AG09309 (cell line): ENCODE results near the gene OPN3.
A peak's percentile ranks its signal among the peaks of the same experiment; 100 is the strongest.

Experiments
- DNase-seq: peaks from one replicate; pipeline ENCODE4 v3.0.0-alpha.2; 2010; ENCODE audit warnings: low read depth
- H3K4me3 ChIP-seq: 2 replicates; pipeline ENCODE4 v1.5.1; 2011; ENCODE audit warnings: mild to moderate bottlenecking, low read depth, low read length, moderate library complexity; ENCODE audit not compliant: control insufficient read depth
- CTCF ChIP-seq: IDR thresholded peaks from 2 replicates; pipeline ENCODE4 v1.5.1; 2011; ENCODE audit warnings: mild to moderate bottlenecking, low read depth, low read length, inconsistent platforms; ENCODE audit not compliant: insufficient read depth, control insufficient read depth; ENCODE audit errors: missing control alignments

The OPN3 gene

DNA sequence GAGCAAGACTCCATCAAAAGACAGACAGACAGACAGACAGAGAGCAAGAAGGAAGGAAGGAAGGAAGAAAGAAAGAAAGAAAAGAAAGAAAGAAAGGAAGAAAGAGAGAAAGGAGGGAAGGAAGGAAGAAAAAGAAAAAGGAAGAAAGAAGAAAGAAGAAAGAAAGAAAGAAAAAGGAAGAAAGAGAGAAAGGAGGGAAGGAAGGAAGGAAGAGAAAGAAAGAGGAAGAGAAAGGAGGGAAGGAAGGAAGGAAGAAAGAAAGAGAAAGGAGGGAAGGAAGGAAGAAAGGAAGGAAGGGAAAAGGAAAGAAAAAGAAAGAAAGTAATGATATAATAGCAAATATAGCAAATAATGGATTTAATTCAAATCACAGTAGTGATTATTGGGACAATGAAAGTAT is 32.7 kb downstream of the OPN3 start:
- H3K4me3 ChIP-seq: no peak overlapping the region
- DNase-seq: no peak
- TF ChIP-seq CTCF: no peak

GRCh38 chr1:241606544-241606943 is 33.6 kb downstream of the OPN3 start:
- TF ChIP-seq CTCF: no peak
- no peak overlapping the region for H3K4me3 ChIP-seq
- no peak for DNase-seq

- TF ChIP-seq CTCF: no peak
- DNase-seq: no peak
- no peak overlapping the region for H3K4me3 ChIP-seq
These were observed 34.9 kb downstream of the OPN3 start for GRCh38 chr1:241605146-241605805.

DNA sequence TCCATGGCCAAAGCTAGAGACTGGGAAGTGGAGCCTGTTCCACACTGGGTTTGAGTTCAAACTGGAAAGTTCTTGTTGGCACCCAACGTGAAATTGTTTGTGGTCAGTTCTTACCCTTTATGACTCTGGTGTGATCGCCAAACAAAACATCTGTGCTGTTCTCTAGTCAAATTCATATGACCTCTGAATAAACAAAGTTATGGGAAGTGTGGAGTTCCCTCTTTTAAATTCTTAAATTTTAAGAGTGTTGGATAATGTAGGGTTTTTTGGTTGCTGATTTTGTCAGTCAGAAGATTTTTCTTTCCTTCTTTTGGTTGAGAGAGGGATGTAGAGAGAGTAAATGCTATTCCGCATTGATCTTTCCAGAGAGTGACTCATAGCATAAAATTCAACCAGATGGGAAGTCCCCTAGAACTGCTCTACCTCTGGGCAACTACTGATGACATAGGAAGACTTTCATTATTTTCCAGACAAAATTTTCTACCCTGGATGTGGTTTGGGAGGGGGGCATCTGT is 36.4 kb downstream of the OPN3 start:
- TF ChIP-seq CTCF: no peak
- no peak overlapping the region for H3K4me3 ChIP-seq
- DNase-seq: peak; percentile 43

- peak; percentile 43 for DNase-seq
- H3K4me3 ChIP-seq: no peak overlapping the region
- no peak for TF ChIP-seq CTCF
These were observed 39.7 kb downstream of the OPN3 start for GRCh38 chr1:241600496-241600901.

- DNase-seq: no peak
- H3K4me3 ChIP-seq: no peak overlapping the region
- TF ChIP-seq CTCF: no peak
These were observed 41.9 kb downstream of the OPN3 start for GRCh38 chr1:241598249-241598648.

DNA sequence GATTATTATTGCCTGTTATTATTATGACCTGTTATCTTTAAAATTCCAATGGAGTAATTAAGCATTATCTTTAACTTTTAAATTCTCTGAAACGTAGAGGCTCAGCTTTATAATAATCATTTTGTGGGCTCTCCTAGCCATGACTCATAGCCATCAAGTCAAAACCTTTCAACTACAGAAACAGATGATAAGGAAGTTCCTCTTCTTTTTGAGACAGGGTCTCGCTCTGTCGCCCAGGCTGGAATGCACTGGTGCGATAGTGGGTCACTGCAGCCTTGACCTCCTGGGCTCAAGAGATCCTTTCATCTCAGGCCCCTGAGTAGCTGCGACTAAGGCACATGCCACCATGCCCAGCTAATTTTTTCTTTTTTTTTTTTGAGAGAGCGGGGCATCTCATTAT is 43.5 kb downstream of the OPN3 start:
- TF ChIP-seq CTCF: no peak
- no peak for DNase-seq
- no peak overlapping the region for H3K4me3 ChIP-seq
